ENCODE measurements around the gene C5orf22. TPM values are rescaled to one million over a fixed set of nuclear protein-coding genes. Genes with fewer than 3 reads are reported as not detected.

Gene C5orf22
- total RNA-seq (27.5 and 27.6 TPM in 2 replicates), polyA plus RNA-seq (11.7 and 23.7 TPM in 2 replicates), polyA minus RNA-seq (28.6 and 33.4 TPM in 2 replicates), Bru-seq, nascent RNA (percentile 86 among the genes with signal in this experiment), BruChase-seq, experiment 1, labeled RNA remaining after a 6-hour chase (percentile 82 among the genes with signal in this experiment), BruChase-seq, experiment 2, labeled RNA remaining after a 2-hour chase (percentile 85 among the genes with signal in this experiment)
- polyA plus RNA-seq (2011; cell fraction: cytosol; rRNA removed): 12.2 and 12.9 TPM in 2 replicates
- polyA plus RNA-seq (2011; cell fraction: nucleus; rRNA removed): 8.7 and 13.6 TPM in 2 replicates
- 11.7 and 16.7 TPM in 2 replicates for polyA plus RNA-seq (2012)
- 13.8 TPM for polyA minus RNA-seq (2011; cell fraction: cytosol; rRNA and poly(A)+ RNA removed)
- polyA minus RNA-seq (2011; cell fraction: nucleus; rRNA and poly(A)+ RNA removed): 16.1 and 19.3 TPM in 2 replicates
- long read RNA-seq, transcript C5orf22-201 (9 exons, 3,612 nt): major isoform, 34 of 47 reads
- long read RNA-seq, partial matches to known transcripts: 4 of 47 reads
- long read RNA-seq, other reads (novel, unspliced or antisense): 9 of 47 reads

GRCh38 chr5:31531888-31532547 is at the start of gene C5orf22, which contains the start of gene DROSHA:
C5orf22 (plus strand) TSS chr5:31532301; CDS start chr5:31532393, 92 bp downstream.
DROSHA (minus strand) TSS chr5:31532093; CDS start chr5:31529059, 3,034 bp downstream.
- Histone ChIP-seq H3K27me3 (ENCODE audit: control insufficient read depth in 2 of 2, insufficient read depth in 2 of 2, low read length in 2 of 2) (no peaks in the 10 kb centered on the region), H3K27ac (ENCODE audit: insufficient read depth, low read depth, low read length) (peak within 1 kb of the TSS; percentile 64), H3K9ac (replicated peaks; ENCODE audit: extremely low read depth, insufficient read depth, low read length) (peak within 1 kb of the TSS; percentile 75), H3K4me1 (ENCODE audit: control insufficient read depth, extremely low read depth, insufficient read depth, low read length) (peaks cover 14% of the 10 kb centered on the region), H3K79me2 (ENCODE audit: control insufficient read depth, insufficient read depth, low read length) (peaks cover 41% of the 10 kb centered on the region), H4K20me1 (replicated peaks; ENCODE audit: control insufficient read depth, extremely low read depth, insufficient read depth, low read length) (no peaks in the 10 kb centered on the region), H3K9me3 (replicated peaks; ENCODE audit: control insufficient read depth, insufficient read depth, low read length) (no peaks in the 10 kb centered on the region), H3K9me1 (replicated peaks; ENCODE audit: control insufficient read depth, extremely low read depth, insufficient read depth, low read length) (no peaks in the 10 kb centered on the region), H3K36me3 (ENCODE audit: control insufficient read depth in 2 of 2, extremely low read depth in 1 of 2, insufficient read depth in 2 of 2, low read length in 2 of 2) (peaks cover 6 to 20% of the 10 kb centered on the region in 2 experiments), H3K4me2 (ENCODE audit: insufficient read depth, low read length) (peak within 1 kb of the TSS; percentile 86), H3K4me3 (replicated peaks in 1 of 3; ENCODE audit: insufficient read depth in 1 of 3, low read depth in 1 of 3, low read length in 3 of 3) (peak within 1 kb of the TSS; percentile 86 to 93 (median 88)), H2AFZ (ENCODE audit: low read depth, low read length) (peak within 1 kb of the TSS; percentile 84)
- ChIA-PET POLR2A (no interaction called here), CTCF (interaction anchor here (1.2 to 2.0 kb wide), 5 partner anchors 10 to 561 kb away, joined by 6 to 16 read pairs (median 7); no protein-coding TSS in a partner anchor)
- dilution Hi-C loops (cut with MboI; ENCODE audit: extremely low pct_ligation_motif_present, low sequenced_read_pairs): no loop called here
- no TSS peak for BruUV-seq (replicated peaks)
- intact Hi-C loops (cut with micrococcal nuclease): loop anchor here (1.0 to 5.0 kb wide), 2 partner anchors 39 to 105 kb away; no protein-coding TSS in a partner anchor
- peak; percentile 99 for FAIRE-seq
- DNase-seq (ENCODE audit: low read depth, low spot score): peak; percentile 96
- peak; percentile 59 for TF ChIP-seq POLR2A (IDR thresholded peaks at IDR 0.05; ENCODE audit: low read depth, low read length)
- no peak for TF ChIP-seq JUN (IDR thresholded peaks at IDR 0.05; ENCODE audit: borderline replicate concordance, insufficient read depth, insufficient read length, low read depth)
- no peak for TF ChIP-seq FOS (IDR thresholded peaks at IDR 0.05; ENCODE audit: borderline replicate concordance, insufficient read depth, low read length)
- TF ChIP-seq GATA2 (IDR thresholded peaks at IDR 0.05; ENCODE audit: insufficient read depth, insufficient read length, low read depth, low read length): no peak
- no peak for TF ChIP-seq MYC (IDR thresholded peaks at IDR 0.05; ENCODE audit: low read depth, low read length)
- TF ChIP-seq, protein P1, sequence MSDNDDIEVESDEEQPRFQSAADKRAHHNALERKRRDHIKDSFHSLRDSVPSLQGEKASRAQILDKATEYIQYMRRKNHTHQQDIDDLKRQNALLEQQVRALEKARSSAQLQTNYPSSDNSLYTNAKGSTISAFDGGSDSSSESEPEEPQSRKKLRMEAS (IDR thresholded peaks at IDR 0.05; ENCODE audit: insufficient read depth, insufficient read length): no peak
- peak; percentile 74 for TF ChIP-seq POLR2AphosphoS5 (IDR thresholded peaks at IDR 0.05; ENCODE audit: insufficient read depth, low read depth, low read length)
- TF ChIP-seq EZH2 (IDR thresholded peaks at IDR 0.05; ENCODE audit: borderline replicate concordance, low read depth, low read length, severe bottlenecking): no peak
- no peak for TF ChIP-seq CTCF (IDR thresholded peaks at IDR 0.05; ENCODE audit: extremely low read depth in 1 of 2, insufficient read depth in 1 of 2, low read depth in 1 of 2, low read length in 2 of 2)
